HG03139 (cell line): ENCODE measurements around the gene TGM2.
"Not testable (repeated sequence)": the region's sequence is repeated elsewhere in the genome, so short reads cannot be mapped to it uniquely, and the experiment has no call there.

Experiments
- ATAC-seq: cut with Tn5 transposase; IDR thresholded peaks from one replicate; pipeline ENCODE4 v1.9.1; 2021; ENCODE audit not compliant: unreplicated experiment

Gene TGM2

DNA sequence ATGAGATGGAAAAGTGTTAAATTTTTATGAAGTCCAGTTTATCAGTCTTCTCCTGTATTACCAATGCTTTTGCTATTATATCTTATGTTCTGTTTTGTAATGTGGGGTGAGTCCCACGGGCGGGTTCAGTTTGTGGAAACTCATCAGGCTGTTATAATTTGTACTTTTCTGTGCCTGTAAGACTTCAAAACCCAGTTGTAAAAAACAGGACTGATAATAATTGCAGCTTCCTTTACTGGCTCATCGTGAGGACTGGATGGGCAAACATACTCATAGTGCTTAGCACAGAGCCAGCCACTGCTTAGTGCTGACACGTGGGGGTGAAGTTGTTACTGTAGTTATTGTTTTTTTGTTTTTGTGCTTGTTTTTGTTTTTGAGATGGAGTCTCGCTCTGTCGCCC lies 45.6 kb downstream of the TGM2 start:
- ATAC-seq: no peak

DNA sequence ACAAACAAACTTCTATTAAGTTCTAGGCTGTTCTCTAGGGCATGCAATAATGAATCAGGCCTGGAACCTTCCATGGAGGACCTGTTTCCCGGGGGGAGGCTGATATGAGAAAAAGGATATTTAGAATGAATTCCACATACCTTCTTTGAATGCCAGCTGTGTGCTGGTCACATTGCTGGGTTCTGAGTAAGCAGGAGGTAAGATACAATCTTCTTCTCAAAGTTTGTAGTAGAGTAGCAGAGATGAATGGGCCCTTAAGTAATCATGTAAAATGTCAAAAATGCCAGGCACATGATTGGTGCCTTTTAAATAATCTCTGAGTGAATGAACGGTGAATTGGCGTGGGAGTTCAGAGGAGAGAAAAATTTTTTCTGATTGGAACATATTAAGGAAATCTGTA lies 47.4 kb downstream of the TGM2 start:
- ATAC-seq: no peak

DNA sequence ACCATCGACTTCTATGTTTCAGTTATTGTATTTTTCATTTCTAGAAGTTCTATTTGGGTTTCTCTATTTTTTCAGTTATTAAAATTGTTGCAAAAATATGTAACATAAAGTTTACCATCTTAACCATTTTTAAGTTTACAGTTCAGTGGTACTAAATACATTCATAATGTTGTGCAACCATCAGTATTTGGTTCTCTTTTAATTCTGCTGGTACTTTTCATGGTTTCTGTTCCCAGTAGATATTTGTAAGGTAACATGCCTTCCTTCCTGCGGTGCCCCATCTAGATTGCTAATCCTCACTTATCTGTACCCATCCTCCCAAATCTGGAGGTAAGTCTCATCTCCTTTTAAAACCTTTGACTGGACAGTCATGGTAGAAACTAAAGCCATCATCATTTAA lies 47.9 kb downstream of the TGM2 start:
- no peak for ATAC-seq

DNA sequence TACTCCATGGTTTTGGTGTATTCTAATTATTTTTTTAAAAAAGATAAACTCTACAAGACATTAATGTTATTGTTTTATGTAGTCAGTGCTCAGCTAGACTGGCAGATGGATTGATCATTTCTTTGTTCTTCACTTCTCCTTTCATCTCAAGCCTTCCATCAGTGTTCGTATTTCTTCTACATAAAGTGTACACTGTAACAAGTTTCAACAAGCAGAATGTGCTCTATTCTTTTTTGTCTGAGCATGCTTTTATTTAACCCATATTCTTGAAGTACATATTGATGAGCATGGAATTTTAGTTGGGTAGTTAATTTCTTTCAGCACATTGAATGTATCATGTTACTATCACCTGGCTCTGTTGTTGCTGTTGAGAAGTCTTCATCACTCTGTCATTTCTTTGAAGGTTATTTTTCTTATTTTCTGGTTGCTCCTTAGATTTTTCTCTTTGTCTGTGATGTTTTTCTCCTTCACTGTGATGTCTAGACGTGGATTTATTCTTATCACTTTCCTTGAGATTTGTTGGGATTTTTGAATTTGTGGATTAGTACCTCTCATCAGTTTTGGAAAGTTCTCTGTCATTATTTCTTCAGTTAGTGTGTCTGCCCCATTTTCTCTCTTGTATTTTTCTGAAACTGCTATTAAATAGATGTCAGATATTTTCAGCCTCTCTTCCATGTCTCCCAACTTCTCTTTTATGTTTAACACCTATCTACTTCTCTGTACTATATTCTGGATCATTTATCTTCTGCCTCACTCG lies 48.5 kb downstream of the TGM2 start:
- ATAC-seq: no peak

DNA sequence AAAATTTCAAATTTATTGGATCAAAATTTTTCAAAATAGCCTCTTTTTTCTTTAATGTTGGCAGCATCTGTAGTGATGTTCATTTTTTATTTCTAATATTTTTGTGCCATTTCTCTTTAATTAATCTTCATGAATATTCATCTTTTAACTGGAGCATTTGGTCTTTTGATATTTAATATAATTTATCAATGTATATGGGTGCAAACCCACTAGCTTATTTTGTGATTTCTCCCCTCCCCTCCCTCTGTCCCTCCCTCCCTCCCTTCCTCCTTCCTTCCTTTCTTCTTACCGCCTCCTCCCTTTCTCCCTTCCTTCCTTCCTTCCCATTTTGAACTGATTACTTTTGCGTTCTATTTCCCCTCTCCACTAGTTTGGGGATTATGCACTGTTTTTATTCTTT lies 49.2 kb downstream of the TGM2 start:
- ATAC-seq: no peak

DNA sequence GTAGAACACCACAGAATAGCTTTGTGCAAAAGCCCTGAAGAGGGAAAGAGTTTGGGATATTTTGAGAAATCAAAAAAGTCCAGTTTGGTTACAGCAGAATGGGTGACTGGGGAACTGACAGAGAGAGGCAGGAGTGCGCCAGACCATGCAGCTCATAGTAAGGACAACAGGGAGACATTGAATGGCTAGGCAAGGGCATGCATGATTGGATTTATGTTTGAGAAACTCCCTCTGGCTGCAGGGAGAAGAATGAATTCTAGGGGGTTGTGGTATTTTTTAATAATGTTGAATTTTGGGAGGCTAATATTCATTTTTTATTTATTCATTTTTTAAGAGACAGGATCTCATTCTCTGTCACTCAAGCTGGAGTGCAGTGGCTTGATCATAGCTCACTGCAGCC lies 49.9 kb downstream of the TGM2 start:
- ATAC-seq: no peak

DNA sequence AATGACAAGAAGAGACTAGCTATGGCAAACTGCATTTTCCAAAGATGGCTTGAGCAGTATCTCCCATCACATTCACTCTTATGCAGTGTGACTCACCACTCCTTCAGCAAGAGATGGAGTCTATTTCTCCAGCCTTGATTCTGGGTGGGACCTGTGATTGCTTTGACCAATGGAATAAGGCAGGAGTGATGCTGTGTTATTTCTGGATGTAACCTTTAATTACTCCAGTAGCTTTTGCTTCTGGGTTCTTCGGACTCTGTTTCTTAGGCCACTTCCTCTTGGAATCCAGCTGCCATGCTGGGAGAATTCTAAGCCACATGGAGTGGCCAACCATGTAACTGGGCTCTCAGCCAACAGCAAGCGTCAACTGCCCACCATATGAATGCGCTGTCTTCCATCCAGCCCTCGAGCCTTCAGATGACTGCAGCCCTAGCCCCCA lies 50.7 kb downstream of the TGM2 start:
- no peak for ATAC-seq

DNA sequence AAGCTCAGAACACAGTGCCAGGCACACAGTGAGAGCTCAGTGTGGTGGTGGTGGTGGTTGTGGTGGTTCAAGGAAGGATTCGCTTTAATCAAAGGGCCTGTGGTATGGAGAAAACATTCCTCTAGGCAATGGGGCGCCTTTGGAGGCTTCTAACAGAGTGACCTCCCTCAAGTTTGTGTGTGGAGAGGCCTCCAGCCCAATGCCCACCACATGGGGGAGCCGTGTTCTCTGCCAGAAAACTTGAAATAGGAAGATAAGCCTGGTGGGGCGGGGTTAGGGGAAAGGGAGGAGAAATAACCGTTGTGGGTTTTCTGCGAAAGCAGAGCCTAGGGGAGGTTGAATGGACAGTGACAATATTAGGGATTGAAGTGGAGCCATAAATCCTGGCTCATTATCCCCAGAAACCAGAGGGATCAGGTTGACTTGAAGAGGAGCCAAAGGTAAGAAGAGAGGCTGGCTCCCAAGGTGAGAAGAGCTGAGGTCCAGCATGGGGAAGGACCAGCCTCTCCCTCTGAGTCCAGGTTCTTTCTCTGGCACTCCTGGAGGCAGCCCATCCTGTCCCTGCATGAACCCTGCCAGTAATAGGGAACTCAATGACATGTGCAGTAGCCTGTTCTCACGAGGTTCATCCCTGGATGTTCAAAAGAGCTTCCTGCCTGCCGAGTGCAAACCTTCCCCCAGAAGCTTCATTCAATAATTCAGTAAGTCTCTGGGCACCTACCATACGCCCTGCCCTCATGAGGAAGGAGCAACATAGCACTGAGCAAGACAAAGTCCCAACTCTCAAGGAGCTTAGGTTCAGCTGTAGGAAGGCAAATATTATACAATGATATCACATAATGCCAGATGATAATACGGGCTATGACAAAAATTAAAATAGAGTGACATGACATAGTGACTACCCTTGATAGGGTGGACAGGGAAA lies 51.4 kb downstream of the TGM2 start:
- ATAC-seq: no peak

DNA sequence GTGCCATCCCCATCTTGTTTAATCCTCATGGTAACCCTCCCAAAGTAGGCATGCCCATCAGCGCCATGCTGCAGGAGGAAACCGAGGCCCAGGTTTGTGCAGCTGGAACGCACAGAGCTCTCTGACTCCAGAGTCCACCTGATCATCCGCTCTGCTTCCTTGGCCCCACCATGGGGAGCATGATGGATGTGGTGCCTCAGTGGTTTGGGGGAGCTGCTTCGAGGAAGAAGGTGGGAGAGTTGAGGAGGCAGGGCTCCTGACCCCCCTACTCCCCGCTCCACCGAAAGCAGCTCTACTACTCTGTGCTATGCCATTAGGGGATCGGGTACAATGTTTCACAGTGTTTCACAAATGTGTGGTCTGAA lies 52.2 kb downstream of the TGM2 start:
- ATAC-seq: no peak

DNA sequence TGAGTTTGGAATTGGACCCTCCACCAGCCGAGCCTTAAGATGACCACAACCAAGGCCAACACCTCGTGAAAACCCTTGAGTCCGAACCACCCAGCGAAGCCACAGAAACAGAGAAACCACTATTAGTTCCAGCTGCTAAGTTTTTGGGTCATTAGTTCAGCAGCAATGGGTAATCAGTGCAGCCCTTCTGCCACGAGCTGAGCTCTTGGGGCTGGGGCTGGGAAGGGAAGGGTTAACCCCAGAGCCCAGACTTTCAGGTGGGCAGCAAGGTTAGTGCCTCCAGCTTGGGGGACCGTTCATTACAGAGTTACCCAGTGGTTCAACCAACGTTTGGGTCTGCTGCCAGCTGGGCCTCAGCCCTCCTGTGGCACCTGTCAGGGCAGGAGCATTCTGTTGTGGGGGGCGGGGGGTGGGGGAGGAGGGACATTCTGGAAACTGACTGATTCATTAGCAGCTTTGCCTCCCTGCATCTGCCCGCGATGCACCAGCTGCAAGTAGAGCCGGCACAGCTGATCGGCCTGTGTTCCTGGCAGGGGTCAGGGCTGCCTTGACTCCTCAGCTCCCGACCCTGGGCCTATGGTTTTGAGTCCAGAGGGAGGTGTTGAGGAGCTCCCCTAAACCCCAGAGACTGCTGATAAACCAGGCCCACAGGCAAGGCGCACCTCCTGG lies 52.7 kb downstream of the TGM2 start:
- ATAC-seq: no peak

DNA sequence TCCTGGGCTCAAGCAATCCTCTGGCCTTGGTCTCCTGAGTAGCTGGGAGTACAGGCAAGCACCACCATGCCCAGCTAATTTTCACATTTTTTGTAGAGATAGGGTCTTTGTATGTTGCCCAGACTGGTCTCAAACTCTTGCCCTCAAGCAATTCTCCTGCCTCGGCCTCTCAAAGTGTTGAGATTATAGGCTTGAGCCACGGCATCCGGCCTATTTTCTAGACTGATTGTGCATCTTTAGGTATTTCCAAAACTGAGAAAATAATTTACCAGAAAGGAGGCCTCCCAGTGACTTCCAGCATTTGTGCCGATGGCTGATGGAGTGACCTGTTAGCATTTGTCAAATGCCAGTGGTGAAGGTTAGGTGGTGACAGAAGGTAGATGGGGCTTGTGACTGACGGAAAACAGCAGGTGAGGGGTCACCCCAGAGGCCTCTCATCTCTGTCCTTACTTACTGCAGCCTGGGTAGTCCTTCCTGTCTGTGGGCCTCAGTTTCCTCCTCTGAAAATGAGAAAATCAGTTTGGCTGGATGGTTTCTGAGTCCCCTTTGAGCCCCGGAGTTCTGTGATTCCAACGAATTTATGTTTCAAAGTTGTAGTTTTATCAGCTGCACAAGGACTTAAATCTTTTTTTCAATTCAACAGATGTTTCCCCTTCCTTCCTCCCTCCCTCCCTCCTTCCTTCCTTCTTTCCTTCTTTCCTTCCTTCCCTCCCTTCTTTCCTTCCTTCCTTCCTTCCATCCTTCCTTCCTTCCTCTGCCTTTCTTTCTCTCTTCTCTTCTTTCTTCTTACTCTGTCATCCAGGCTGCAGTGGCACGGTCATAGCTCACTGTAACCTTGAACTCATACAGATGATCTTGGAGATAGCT lies 53.5 kb downstream of the TGM2 start:
- ATAC-seq: no peak

DNA sequence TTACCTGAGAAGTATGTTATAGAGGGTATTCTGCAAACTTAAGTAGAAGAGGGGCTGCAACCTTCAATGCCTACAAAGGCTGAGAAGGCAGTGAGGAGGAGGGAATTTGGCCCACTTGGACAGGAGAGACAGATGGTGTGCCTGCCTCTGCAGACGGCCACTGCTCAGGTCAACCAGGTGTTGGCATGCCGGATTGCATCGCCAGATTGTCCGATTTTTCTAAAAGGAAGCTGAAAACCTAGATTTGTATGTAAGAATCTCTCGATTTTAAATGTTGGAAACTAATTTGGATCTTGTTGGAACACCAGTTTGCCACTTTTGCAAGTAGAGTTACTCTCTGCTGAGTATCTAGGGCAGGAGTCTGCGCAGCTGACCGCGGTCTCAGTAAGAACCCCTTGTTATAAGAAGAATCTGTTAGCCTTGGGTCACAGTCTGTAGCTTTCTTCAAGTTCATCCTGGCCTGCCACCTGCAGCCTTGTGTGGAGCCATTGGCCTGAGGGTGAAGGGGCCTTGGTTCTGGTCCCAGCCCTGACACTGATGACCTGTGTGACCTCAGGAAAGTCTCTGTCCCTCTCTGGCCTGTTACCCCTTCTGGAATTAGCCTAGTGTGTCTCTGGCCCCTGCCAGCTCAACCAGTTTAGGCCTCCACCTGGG lies 54.4 kb downstream of the TGM2 start:
- no peak for ATAC-seq

DNA sequence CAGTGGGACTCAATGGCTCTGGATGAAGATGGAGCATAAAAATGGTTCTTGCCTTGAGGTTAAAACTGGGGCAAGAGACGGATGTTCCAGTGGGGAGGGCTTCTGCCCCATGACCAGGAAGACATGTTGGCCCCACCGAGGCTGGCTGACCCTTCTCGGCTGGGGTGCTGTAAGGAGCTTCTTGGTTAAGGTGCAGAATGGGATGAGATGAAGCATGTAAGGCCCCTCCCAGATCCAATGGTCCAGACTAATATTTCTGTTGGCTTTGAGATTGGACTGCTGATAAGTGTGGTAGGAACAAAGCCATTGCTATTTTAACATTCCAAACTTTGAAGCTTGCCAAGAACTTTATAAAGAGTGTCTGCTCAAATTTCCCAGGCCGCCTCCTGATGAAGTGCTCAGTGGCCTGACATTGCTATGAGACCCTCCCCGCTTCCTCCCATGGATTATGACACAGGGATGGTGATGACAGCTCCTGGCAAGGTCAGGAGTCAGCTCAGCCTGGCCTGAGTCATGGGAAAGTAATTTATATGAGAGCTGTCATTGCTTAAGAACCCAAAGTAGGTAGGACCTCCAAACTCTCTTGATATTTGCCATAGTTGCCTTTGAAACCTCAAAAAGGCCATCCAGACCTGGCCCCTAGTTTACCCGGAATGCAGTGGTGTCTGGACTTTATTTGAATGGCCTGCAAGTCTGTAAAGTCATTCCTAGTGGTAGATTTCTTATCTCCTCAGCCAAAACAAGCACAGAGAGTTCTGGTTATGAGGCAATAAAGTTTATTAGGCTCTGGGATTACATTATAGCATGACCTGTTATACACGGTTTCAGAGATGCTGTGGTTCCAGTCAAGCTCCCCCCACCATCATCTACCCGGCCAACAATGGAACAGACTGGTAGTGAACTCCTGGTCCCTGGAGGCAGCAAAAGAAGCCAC lies 55.2 kb downstream of the TGM2 start:
- ATAC-seq: no peak

DNA sequence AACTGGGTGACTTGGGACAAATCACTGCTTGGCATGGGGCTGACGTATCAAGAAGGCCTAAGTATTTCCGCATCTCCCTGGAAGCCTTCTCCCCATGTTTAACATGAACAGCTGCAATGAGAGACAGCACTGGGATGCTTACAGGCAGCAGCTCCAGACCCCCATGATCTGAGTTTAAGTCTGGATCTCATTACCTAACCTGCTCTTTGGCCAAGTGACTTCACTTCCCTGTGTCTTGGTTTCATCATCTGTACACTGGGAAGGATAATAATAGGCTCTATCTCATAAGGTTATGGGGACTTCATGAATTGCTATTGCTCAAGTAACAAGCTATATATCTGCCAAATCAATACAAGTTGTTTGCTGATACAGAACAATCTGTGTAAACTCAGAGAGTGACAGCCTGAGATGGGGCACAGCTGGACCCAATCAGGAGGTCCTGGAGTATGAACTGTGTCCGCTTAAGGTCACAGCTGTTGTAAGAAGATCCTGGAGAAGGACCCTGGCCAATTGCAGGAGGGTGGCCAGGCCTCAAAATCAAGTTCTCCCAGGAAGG lies 56.0 kb downstream of the TGM2 start:
- no peak for ATAC-seq

DNA sequence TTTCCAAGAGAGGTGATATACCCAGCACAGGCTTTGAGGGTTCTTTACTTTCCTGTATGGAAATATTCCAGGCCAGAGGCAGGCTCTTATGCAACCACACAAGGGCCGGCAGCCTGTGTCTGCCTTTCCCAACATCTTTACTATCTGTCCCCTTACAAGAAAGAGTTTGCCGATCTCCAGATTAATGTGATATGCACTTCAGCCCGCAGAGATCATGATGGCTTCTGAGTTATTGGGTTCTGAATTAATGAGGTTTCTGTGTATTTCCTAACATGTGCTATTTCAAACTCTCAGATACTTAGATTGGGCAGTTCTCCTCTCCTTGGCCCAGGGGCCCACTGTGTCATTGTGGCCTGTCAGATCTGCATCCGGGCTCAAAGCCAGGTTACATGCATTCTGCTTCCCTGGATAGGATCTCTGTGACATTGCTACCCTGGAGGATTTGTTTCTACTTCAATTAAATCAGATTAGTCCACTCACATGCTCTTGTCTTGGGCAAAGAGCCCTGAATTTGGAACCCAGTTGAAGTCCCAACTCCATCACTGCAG lies 56.6 kb downstream of the TGM2 start:
- ATAC-seq: no peak

DNA sequence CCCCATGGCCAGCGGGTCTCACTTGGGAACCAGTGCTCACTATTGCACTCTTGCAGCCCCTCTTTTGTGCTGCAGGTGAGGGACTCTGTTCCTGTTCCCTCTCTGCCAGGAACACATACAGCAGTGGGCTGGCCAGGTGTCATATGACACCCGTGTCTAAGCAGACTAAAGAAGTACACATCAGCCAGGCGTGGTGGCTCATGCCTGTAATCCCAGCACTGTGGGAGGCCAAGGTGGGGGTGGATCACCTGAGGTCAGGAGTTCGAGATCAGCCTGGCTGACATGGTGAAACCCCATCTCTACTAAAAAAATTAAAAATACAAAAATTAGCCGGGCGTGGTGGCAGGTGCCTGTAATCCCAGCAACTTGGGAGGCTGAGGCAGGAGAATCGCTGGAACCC lies 57.2 kb downstream of the TGM2 start:
- ATAC-seq: not testable (repeated sequence)

DNA sequence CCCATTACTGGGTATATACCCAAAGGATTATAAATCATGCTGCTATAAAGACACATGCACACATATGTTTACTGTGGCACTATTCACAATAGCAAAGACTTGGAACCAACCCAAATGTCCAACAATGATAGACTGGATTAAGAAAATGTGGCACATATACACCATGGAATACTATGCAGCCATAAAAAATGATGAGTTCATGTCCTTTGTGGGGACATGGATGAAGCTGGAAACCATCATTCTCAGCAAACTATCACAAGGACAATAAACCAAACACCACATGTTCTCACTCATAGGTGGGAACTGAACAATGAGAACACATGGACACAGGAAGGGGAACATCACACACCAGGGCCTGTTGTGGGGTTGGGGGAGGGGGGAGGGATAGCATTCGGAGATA lies 57.7 kb downstream of the TGM2 start:
- not testable (repeated sequence) for ATAC-seq

DNA sequence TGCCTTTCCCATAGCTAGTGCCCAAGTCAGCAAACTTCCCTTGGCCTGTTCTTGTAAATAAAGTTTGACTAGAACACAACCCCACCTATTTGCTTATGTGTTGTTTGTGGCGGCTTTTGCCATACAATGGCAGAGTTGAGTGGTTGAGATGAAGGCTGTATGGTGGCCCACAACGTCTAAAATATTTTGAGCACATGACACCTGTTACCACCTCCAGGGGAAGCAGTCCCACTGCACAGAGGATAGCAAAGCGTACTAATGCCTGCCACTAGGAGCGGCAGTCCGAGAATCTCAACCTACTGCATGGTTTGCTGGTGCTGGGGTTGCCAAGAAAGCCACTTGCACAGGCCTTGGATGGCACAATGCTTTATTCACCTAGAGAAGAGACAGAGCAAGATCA lies 58.6 kb downstream of the TGM2 start:
- no peak for ATAC-seq

DNA sequence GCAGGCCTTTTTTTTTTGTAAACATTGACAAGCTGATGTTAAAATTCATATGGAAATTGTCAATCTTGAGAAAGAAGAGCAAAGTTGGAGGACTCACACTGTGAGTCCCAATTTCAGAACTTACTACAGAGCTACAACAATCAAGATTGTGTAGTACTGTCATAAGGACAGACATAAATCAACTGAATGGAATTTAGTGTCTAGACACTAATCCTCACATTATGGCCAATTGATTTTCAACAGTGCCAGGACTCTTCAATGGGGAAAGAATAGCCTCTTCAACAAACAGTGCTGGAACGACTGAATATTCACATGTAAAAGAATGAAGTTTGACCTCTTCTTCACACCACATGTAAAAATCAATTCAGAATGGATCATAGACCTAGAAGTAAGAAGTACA lies 60.8 kb downstream of the TGM2 start:
- no peak for ATAC-seq
